GM12801 (cell line): ENCODE data around the gene IL20RA.

Source experiments
- TF ChIP-seq, protein P1 (sequence below): IDR thresholded peaks from one replicate; pipeline ENCODE4 v1.5.1; 2011; ENCODE audit warnings: control low read depth; ENCODE audit not compliant: insufficient read length; ENCODE audit errors: extremely low read depth

Gene IL20RA

DNA sequence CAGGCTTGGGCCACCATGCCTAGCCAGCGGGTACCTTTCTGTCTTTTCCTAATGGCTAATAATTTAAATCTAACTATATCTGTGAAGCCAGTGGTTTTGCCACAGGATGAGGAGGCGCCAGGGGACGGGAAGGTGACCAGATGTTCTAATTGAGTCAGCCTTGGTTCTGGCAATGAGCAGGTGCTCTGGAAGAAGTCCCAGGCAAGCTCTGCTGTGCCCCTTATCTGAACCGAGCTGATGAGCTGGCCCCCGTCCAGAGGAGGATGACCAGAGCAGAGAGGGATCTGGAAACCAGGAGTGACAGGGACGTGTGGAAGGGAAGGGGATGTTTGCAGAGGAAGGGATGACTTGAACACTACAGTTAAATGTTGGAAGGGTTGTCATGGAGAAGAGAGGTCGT is 75.9 kb downstream of the IL20RA start:
- TF ChIP-seq, protein P1, sequence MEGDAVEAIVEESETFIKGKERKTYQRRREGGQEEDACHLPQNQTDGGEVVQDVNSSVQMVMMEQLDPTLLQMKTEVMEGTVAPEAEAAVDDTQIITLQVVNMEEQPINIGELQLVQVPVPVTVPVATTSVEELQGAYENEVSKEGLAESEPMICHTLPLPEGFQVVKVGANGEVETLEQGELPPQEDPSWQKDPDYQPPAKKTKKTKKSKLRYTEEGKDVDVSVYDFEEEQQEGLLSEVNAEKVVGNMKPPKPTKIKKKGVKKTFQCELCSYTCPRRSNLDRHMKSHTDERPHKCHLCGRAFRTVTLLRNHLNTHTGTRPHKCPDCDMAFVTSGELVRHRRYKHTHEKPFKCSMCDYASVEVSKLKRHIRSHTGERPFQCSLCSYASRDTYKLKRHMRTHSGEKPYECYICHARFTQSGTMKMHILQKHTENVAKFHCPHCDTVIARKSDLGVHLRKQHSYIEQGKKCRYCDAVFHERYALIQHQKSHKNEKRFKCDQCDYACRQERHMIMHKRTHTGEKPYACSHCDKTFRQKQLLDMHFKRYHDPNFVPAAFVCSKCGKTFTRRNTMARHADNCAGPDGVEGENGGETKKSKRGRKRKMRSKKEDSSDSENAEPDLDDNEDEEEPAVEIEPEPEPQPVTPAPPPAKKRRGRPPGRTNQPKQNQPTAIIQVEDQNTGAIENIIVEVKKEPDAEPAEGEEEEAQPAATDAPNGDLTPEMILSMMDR = no peak

DNA sequence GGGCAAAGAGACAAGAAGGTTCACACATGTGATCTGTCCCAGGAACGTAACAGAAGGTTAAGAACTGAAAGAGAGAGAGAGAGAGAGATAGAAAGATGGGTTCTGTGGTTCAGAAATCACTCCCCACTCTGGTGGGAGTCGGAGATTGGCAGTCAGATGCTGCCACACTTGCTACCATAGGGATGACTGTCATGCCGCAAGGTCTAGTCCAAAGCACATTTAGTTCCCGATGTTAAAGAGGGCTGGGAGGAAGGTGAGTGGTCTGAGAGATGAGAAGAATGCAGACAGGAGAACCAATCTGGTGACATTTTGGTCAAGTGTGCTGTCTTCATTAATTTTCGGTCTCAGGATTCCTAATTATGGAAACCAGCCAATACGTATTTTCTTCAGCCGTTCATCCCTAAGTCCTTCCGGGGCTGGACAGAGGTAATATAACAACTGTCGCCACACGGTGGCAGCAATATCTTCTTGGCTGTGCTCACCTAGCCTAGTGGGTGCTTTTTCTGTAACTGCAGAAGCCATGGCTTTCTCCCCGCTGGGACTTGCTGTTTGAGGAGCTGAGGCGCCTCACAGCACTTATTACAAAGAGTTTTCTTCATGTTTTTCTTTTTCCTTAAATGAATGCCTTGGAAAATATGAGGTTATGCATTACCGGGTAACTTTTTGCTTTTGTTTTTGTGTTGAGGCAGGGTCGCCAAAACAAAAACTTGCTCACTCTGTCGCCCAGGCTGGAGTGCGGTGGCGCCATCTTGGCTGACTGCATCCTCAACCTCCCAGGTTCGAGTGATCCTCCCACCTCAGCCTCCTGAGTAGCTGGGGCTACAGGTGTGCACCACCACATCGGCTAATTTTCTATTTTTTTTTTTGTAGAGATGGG is 76.7 kb downstream of the IL20RA start:
- TF ChIP-seq, protein P1 = no peak

DNA sequence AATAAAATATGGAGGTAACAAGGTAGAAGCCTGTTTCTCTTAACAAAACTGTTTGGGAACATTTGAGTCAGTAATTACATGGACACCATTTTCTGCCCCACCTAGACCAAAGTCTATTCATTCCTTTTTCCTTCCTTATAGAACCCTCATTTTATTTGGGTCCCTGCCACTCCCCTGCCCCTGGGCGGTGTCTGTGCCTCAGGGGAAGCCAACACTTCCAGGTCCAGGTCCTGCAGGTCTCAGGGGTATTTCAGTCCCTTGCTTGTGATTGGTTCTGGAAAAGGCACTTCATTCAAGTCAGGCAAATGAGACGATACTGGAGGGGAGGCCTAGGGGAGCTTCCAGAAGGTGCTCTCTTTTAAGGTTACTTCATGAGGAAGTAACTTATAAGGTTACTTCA is 80.4 kb downstream of the IL20RA start:
- TF ChIP-seq, protein P1 = no peak

DNA sequence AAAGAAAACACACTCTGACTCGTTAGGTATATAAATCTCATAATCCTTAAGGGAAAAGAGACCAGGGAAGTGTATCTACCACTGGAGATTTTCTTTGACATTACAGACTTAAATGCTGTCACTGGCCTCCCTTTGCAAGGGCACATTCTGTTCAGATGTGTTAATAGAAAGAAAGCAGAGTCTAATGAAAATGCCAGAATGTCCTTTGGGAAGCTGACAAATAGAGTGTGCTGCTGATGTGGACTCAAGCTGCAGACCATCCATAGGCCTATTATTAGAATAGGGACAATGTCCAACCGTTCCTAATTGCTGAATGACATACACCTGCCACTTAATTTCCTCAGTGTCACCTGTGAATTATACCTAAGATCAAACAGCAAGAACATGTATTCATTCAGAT is 81.5 kb downstream of the IL20RA start:
- TF ChIP-seq, protein P1 = no peak

DNA sequence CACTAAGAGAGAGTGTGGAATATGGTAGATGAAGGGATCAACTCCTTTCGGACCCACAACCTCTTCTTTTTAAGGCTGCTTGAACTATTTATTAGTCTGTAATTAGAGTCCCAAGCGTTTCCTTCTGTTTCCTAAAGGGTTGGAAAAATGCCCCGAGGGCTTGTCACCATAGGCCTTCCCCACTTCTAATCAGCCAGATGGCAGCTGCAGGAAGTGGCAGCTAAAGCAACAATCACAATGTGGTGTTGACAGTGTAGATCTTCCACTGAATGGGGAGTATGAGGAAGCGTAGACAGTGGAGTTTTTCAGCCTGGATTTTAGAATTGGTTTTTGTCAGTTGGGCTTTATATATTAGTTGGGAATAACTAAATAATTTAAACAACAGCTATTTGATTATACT is 82.1 kb downstream of the IL20RA start:
- TF ChIP-seq, protein P1 = no peak

DNA sequence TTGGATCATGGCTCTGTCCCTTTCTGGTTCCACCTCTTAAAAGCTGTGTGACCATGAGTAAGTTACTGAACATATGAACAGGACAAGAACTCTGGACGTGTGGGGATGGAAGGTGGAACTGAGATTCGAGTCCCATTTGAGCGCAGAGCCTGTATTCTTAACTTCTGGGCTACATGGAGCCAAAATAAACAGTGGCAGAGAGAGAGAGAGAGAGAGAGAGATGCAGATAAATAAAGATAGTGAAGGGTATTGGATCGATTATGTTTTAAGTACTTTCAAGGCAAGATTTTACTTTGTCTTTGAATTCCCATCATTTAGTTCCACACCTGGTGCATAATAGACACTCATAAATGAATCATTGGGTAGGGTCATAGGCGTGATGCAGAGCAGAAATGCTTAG is 82.9 kb downstream of the IL20RA start:
- TF ChIP-seq, protein P1 = no peak

DNA sequence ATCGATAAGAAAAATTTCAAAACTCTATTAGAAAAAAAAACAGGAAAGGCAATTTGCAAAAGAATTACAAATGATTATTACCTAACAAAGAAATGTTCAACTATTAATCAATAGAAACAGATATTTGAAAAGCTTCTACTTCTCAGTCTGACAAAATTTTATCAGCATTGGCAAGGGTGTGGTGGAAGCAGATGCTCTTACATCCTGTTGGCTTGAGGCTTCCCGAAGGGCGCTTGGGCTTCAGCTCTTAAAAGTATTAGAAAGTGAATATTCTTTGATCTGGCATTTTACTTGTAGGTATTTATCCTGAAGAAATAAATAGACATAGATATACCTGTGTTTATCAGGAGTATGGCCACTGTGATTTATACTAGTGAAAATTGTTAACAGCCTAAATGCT is 84.0 kb downstream of the IL20RA start:
- TF ChIP-seq, protein P1 = no peak

DNA sequence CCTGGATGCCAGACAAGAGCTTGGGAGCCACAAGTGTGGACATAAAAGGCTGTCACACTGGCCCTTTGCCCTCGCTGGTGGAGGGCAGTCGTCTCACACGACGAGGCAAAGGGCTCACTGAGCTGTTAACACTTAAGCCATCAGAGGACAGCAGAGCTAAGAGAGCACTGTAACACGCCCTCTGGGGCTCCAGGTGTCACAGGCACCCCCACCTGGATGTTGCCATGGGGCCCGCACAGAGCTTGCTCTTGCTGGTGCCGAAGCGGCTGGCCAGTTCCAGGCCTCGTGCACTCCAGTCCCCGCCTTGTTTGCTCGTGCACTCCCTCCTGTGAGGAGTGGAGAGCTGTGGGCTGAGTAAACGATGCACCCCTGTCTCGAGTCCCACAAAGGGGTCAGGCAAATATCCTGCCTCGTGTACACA is 85.3 kb downstream of the IL20RA start:
- TF ChIP-seq, protein P1 = no peak
